Bronchial epithelial cell (primary cell): Measurements from ENCODE around the gene JAM3. TPM values are rescaled to one million over a fixed set of nuclear protein-coding genes. Genes with fewer than 3 reads are reported as not detected.

Source experiments
- DNase-seq: peaks from one replicate; pipeline ENCODE4 v3.0.0-alpha.2; 2010; ENCODE audit warnings: low read depth
- FAIRE-seq: peaks from 2 replicates; lab custom pipeline; 2011; peaks lifted over from hg19 to GRCh38; lab: Jason Lieb, UNC
- H3K27me3 ChIP-seq: 2 replicates; pipeline ENCODE4 v1.5.1; 2011; ENCODE audit warnings: low read length; ENCODE audit not compliant: control insufficient read depth, insufficient read depth
- H3K36me3 ChIP-seq: 2 replicates; pipeline ENCODE4 v1.5.1; 2011; ENCODE audit warnings: low read length; ENCODE audit not compliant: control insufficient read depth, insufficient read depth
- H3K4me3 ChIP-seq: 2 replicates; pipeline ENCODE4 v1.5.1; 2011; ENCODE audit warnings: mild to moderate bottlenecking, low read depth, low read length, control low read depth
- CTCF ChIP-seq: IDR thresholded peaks from 2 replicates; pipeline ENCODE4 v1.5.1; 2011; ENCODE audit warnings: mild to moderate bottlenecking, moderate library complexity, low read length, control low read depth, inconsistent platforms; ENCODE audit not compliant: insufficient read depth, severe bottlenecking
- total RNA-seq: library from RNA; depleted of rRNA; stranded (reverse); fragments of >200 nt; gene quantifications from 2 replicates; pipeline ENCODE4 v1.2.1, GENCODE V29; 2014

JAM3 gene
- total RNA-seq, 1 donor from 2014 or later: 1.6 TPM

DNA sequence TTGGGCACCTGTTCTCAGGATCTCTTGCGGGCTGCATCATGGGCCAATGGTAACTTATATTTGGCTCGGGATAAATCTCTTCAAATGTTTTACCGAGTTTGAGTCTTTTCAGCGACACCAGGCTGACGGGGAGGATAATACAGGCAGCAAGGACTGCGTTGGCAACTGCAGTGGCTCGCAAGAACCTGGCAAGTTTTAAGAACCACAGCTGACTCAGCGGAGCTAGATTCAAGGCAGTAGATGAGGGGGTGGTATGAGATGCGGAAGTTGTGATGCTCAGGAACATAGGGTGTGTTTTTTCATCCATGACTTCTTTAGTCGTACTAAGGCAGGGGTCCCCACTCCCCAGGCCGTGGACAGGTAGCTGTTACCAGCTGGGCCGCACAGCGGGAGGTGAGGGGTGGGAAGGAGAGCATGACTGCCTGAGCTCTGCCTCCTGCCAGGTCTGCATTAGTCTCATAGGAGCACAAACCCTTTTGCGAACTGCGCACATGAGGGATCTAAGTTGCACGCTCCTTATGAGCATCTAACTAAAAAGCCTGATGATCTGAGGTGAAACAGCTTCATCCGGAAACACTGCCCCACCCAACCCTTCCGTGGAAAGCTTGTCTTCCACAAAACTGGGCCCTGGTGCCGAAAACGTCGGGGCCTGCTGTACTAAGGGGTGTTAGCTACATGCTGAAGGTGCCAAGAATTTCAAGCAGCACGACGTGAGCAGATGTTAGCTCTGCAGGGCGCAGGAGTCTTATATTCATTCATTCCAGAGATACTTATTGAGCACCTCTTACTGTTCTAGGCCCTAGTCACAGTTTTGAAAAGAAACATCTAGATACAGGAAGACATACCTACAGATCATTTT is 6.4 kb upstream of the JAM3 start:
- H3K36me3 ChIP-seq: no peaks in the 10 kb centered on the region
- H3K27me3 ChIP-seq: no peaks in the 10 kb centered on the region
- H3K4me3 ChIP-seq: no peak overlapping the region
- DNase-seq (no peak), FAIRE-seq (no peak)
- TF ChIP-seq CTCF: no peak

GRCh38 chr11:134063124-134063495 is 5.8 kb upstream of the JAM3 start:
- FAIRE-seq (no peak), DNase-seq (no peak)
- no peaks in the 10 kb centered on the region for H3K27me3 ChIP-seq

GRCh38 chr11:134063991-134064747 is 4.7 kb upstream of the JAM3 start:
- DNase-seq (no peak), FAIRE-seq (no peak)
- no peaks in the 10 kb centered on the region for H3K36me3 ChIP-seq
- H3K27me3 ChIP-seq: peaks cover 5% of the 10 kb centered on the region
- H3K4me3 ChIP-seq: no peak overlapping the region
- no peak for TF ChIP-seq CTCF

More at GRCh38 chr11:134063124-134063495, 5.8 kb upstream of the JAM3 start:
- Histone ChIP-seq H3K4me3 (no peak overlapping the region), H3K36me3 (no peaks in the 10 kb centered on the region)
- TF ChIP-seq CTCF: no peak

DNA sequence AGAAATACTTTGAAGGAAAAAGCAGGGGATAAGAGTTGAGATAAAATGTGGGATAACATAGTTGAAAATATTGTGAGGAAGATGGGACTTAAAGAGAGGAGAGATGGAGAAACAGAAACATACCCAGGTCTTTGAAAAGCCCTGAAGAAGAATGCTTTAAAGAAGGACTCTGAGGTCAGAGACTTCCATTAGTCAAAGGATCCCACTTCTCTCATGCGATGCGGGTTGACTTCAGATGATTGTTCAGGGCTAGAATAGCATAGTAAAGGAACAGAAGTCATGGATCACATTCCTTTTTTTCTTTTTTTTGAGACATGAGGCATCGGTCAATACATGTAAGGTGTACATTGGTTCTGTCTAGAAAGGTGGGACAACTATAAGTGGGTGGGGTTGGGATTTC is 3.5 kb upstream of the JAM3 start:
- Histone ChIP-seq H3K36me3 (no peaks in the 10 kb centered on the region), H3K4me3 (no peak overlapping the region), H3K27me3 (peaks cover 10% of the 10 kb centered on the region)
- no peak for TF ChIP-seq CTCF
- DNase-seq (no peak), FAIRE-seq (no peak)

DNA sequence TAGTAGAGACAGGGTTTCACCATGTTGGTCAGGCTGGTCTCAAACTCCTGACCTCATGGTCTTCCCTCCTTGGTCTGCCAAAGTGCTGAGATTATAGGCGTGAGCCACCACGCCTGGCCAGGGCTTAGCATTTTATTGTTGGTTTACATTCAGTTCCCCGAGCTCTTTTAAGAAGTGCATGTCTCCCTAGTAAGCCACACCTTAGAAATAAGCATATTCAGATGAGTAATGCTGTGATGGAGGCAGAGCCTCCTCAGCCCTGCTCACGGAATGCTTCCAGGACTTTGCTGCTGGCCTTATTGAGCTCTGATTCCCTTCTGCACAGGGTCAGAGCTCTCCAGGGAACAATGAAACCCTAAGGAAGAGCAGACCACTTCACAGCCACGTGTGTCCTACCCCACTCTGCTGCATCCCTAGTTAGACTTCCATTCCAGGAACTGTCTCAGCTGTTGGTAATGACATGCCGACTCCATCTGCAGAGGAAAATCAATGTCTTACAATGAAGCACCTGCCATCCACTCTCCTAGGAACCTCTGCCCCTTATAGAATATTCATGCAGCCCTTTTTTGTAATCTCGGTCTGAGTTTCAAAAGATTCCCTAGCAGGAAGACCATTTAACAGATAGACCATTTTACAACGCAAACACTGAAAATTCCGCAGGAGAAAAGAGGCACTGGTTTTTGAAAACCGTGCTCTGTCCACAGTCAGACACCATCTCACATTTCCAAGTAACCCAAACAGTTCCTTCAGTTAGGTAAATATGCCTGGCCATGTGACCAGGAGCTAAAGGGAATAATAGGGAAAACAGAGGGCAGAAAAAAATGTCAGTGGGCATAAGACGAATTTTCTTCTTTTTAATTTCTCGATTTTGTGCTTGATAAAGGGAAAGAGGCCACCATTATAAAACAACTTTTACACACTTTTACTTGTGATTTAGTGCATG is 1.7 kb upstream of the JAM3 start:
- DNase-seq: no peak
- no peak for FAIRE-seq
- Histone ChIP-seq H3K36me3 (no peaks in the 10 kb centered on the region), H3K4me3 (no peak overlapping the region), H3K27me3 (peaks cover 15% of the 10 kb centered on the region)
- no peak for TF ChIP-seq CTCF
